IMR-90 (cell line): ENCODE results near the gene IDH3G. TPM values are rescaled to one million over a fixed set of nuclear protein-coding genes. Genes with fewer than 3 reads are reported as not detected.

Experiments
- ATAC-seq: fragments of 200-7000 bp; cut with Tn5 transposase; 2 replicates; pipeline ENCODE4 v1.9.1; 2020; ENCODE audit warnings: low read depth, mild to moderate bottlenecking, moderate library complexity
- BruUV-seq: library from RNA; stranded (reverse); fragments of 400-500 nt; replicated peaks from 2 replicates; lab custom pipeline; 2021; lab: Mats Ljungman, UMichigan
- CTCF ChIA-PET: fragments of 300-600 bp; formaldehyde crosslinking; extraction: SDS; loops from one replicate; lab custom pipeline; 2021; ENCODE audit warnings: antibody characterized with exemption; lab: Yijun Ruan, JAX
- POLR2A ChIA-PET: fragments of 300-600 bp; sonication (Branson Sonifier 250); formaldehyde crosslinking; loops from one replicate; lab custom pipeline; 2022; ENCODE audit warnings: antibody characterized with exemption; ENCODE audit not compliant: unreplicated experiment; lab: Charles Lee
- DNase-seq: peaks from one replicate; pipeline ENCODE4 v3.0.0; 2013
- H2AFZ ChIP-seq: replicated peaks from 2 replicates; pipeline ENCODE3; 2013; ENCODE audit warnings: low read length, mild to moderate bottlenecking; ENCODE audit not compliant: poor library complexity
- H2AK5ac ChIP-seq: 2 replicates; pipeline ENCODE4 v1.6.1; 2013; ENCODE audit warnings: low read depth, low read length, inconsistent platforms
- H2AK9ac ChIP-seq: replicated peaks from 2 replicates; pipeline ENCODE3; 2013; ENCODE audit warnings: mild to moderate bottlenecking, low read depth, low read length, moderate library complexity; ENCODE audit not compliant: poor library complexity
- H2BK120ac ChIP-seq: 2 replicates; pipeline ENCODE4 v1.6.1; 2013; ENCODE audit warnings: low read depth, low read length, inconsistent platforms
- H2BK15ac ChIP-seq: 3 replicates; pipeline ENCODE4 v1.6.1; 2013; ENCODE audit warnings: low read depth, low read length, inconsistent platforms
- H2BK20ac ChIP-seq: 2 replicates; pipeline ENCODE4 v1.6.1; 2013; ENCODE audit warnings: low read depth, mild to moderate bottlenecking, inconsistent platforms, low read length, moderate library complexity
- H2BK5ac ChIP-seq: 2 replicates; pipeline ENCODE4 v1.6.1; 2013; ENCODE audit warnings: mild to moderate bottlenecking, low read depth, low read length, inconsistent platforms; ENCODE audit not compliant: poor library complexity, severe bottlenecking
- H3K14ac ChIP-seq: replicated peaks from 2 replicates; pipeline ENCODE4 v1.6.1; 2013; ENCODE audit warnings: low read depth, low read length, inconsistent platforms
- H3K18ac ChIP-seq: 2 replicates; pipeline ENCODE4 v1.6.1; 2013; ENCODE audit warnings: low read depth, low read length, control low read depth
- H3K23ac ChIP-seq: 2 replicates; pipeline ENCODE4 v1.6.1; 2013; ENCODE audit warnings: low read depth, low read length, inconsistent platforms
- H3K27ac ChIP-seq: 2 replicates; pipeline ENCODE4 v1.5.1; 2013; ENCODE audit warnings: mild to moderate bottlenecking, control low read depth, low read length; ENCODE audit not compliant: insufficient read depth
- H3K27me3 ChIP-seq: 2 replicates; pipeline ENCODE4 v1.6.1; 2013; ENCODE audit warnings: low read length; ENCODE audit not compliant: control insufficient read depth, insufficient read depth
- H3K36me3 ChIP-seq: 2 replicates; pipeline ENCODE4 v1.6.1; 2013; ENCODE audit warnings: low read length, mixed read lengths; ENCODE audit not compliant: control insufficient read depth, insufficient read depth
- H3K4ac ChIP-seq: 2 replicates; pipeline ENCODE4 v1.6.1; 2013; ENCODE audit warnings: low read depth, low read length, inconsistent platforms
- H3K4me1 ChIP-seq: 2 replicates; pipeline ENCODE4 v1.6.1; 2013; ENCODE audit warnings: low read length, mixed read lengths; ENCODE audit not compliant: control insufficient read depth, insufficient read depth
- H3K4me2 ChIP-seq: 2 replicates; pipeline ENCODE4 v1.6.1; 2013; ENCODE audit warnings: low read depth, mild to moderate bottlenecking, control low read depth, low read length, moderate library complexity
- H3K4me3 ChIP-seq: 2 replicates; pipeline ENCODE4 v1.5.1; 2013; ENCODE audit warnings: low read depth, mild to moderate bottlenecking, control low read depth, low read length, moderate library complexity; ENCODE audit not compliant: insufficient read depth
- H3K56ac ChIP-seq: 2 replicates; pipeline ENCODE4 v1.6.1; 2013; ENCODE audit warnings: low read length, inconsistent platforms; ENCODE audit not compliant: insufficient read depth; ENCODE audit errors: extremely low read depth
- H3K79me1 ChIP-seq, 2 experiments: 2 replicates each; pipeline ENCODE4 v1.6.1; 2013; ENCODE audit warnings: low read length in 2 of 2, inconsistent platforms in 1 of 2, low read depth in 1 of 2
- H3K9ac ChIP-seq: 2 replicates; pipeline ENCODE4 v1.6.1; 2013; ENCODE audit warnings: low read depth, low read length, control low read depth
- H3K9me1 ChIP-seq: 2 replicates; pipeline ENCODE4 v1.6.1; 2013; ENCODE audit warnings: low read length, inconsistent platforms; ENCODE audit not compliant: insufficient read depth
- H3K9me3 ChIP-seq: 2 replicates; pipeline ENCODE4 v1.6.1; 2013; ENCODE audit warnings: low read length; ENCODE audit not compliant: control insufficient read depth, insufficient read depth
- H4K20me1 ChIP-seq: 2 replicates; pipeline ENCODE4 v1.6.1; 2013; ENCODE audit warnings: low read length, inconsistent platforms; ENCODE audit not compliant: insufficient read depth
- H4K5ac ChIP-seq: 2 replicates; pipeline ENCODE4 v1.6.1; 2013; ENCODE audit warnings: mild to moderate bottlenecking, low read depth, low read length, control low read depth
- H4K8ac ChIP-seq, 2 experiments: 2 replicates each; pipeline ENCODE4 v1.6.1; 2013; ENCODE audit warnings: low read depth in 2 of 2, low read length in 2 of 2, control low read depth in 1 of 2, inconsistent platforms in 1 of 2
- H4K91ac ChIP-seq: 2 replicates; pipeline ENCODE4 v1.6.1; 2013; ENCODE audit warnings: low read depth, low read length, inconsistent platforms; ENCODE audit not compliant: insufficient read depth
- ELK1 ChIP-seq: fragments of 150-350 bp; IDR thresholded peaks from 2 replicates; pipeline ENCODE4 v1.6.1; 2016; ENCODE audit warnings: low read depth, mild to moderate bottlenecking, low read length, moderate library complexity, borderline replicate concordance
- MXI1 ChIP-seq: IDR thresholded peaks from 2 replicates; pipeline ENCODE4 v1.6.1; 2012; ENCODE audit warnings: low read depth, mild to moderate bottlenecking, low read length, moderate library complexity, borderline replicate concordance
- NFE2L2 ChIP-seq: fragments of 150-350 bp; IDR thresholded peaks from 2 replicates; pipeline ENCODE4 v1.6.1; 2016; ENCODE audit warnings: low read depth, mild to moderate bottlenecking, low read length
- POLR2A ChIP-seq: IDR thresholded peaks from 2 replicates; pipeline ENCODE4 v1.6.1; 2012; ENCODE audit warnings: mild to moderate bottlenecking, low read depth, low read length
- USF2 ChIP-seq: fragments of 150-350 bp; IDR thresholded peaks from 2 replicates; pipeline ENCODE4 v1.6.1; 2017; ENCODE audit warnings: mild to moderate bottlenecking, antibody characterized with exemption, low read length, low read depth
- WGBS, 2 experiments: methylation state at CpG; one replicate each; pipeline versions ENCODE4 v1.1.5 to v1.1.7; 2013; ENCODE audit warnings: missing lambda C conversion rate in 2 of 2; ENCODE audit not compliant: insufficient read length in 1 of 2; ENCODE audit errors: extremely low coverage in 2 of 2; 5-methylcytosine and 5-hydroxymethylcytosine counted together
- dilution Hi-C: fragments of 300-500 bp; cut with HindIII; formaldehyde crosslinking; loops from one replicate; pipeline ENCODE4 v1.14.3; 2018; ENCODE audit warnings: low sequenced_read_pairs; ENCODE audit not compliant: unreplicated experiment
- in situ Hi-C: fragments of 300-500 bp; cut with MboI; formaldehyde crosslinking; loops from 3 replicates; pipeline ENCODE4 v1.14.3; 2019; ENCODE audit warnings: low sequenced_read_pairs, inconsistent platforms, mixed read lengths
- intact Hi-C: fragments of 100-400 bp; cut with micrococcal nuclease; formaldehyde crosslinking; loops from 2 replicates; pipeline ENCODE4 v1.10.0; 2022
- polyA plus RNA-seq, 3 experiments: library from polyadenylated mRNA; depleted of rRNA; stranded (reverse); fragments of >200 nt; gene quantifications; 2 replicates each; pipeline ENCODE4 v1.2.3, GENCODE V29; 2012; ENCODE audit warnings: low replicate concordance in 1 of 3
- total RNA-seq: library from RNA; depleted of rRNA; stranded (reverse); fragments of >200 nt; gene quantifications from 2 replicates; pipeline ENCODE4 v1.2.3, GENCODE V29; 2012

The IDH3G gene
- total and polyA plus RNA-seq, 2 of the 4 experiments (the other 2 are of a cell fraction) = 79.4 to 85.7 TPM

GRCh38 chrX:153783378-153784013 is 10.7 kb downstream of the IDH3G start:
- dilution Hi-C loops (no loop called here), in situ Hi-C loops (no loop called here), intact Hi-C loops (no loop called here)
- BruUV-seq = no TSS peak
- DNase-seq (no peak), ATAC-seq (no peak)
- Histone ChIP-seq H3K18ac (no peak overlapping the region), H3K9me3 (no peaks in the 10 kb centered on the region; the same call in 1 of the 2 replicates), H3K9ac (no peak overlapping the region), H4K91ac (no peak overlapping the region), H2AK5ac (no peak overlapping the region), H3K23ac (no peak overlapping the region), H2BK20ac (no peak overlapping the region), H3K27ac (no peak overlapping the region), H2BK5ac (no peak overlapping the region), H3K36me3 (peaks cover 14% of the 10 kb centered on the region; the same call in 1 of the 2 replicates), H3K79me1 (no peaks in the 10 kb centered on the region), H2AK9ac (no peak overlapping the region), H2BK15ac (no peak overlapping the region), H4K8ac (no peak overlapping the region), H4K20me1 (no peaks in the 10 kb centered on the region), H4K5ac (no peak overlapping the region), H3K4me2 (no peak overlapping the region), H3K4ac (no peak overlapping the region), H3K14ac (no peak overlapping the region), H3K56ac (no peak overlapping the region), H3K27me3 (no peaks in the 10 kb centered on the region), H2BK120ac (no peak overlapping the region), H2AFZ (no peak overlapping the region), H3K9me1 (no peaks in the 10 kb centered on the region), H3K4me3 (no peak overlapping the region), H3K4me1 (no peaks in the 10 kb centered on the region)
- POLR2A ChIA-PET = no interaction called here
- WGBS, 2 experiments = 69% methylated on average over 7 of the region's 24 CpGs; no CpG with 5 or more reads in 1 of the 2 experiments
- TF ChIP-seq ELK1 = no peak
- no peak for TF ChIP-seq MXI1
- no peak for TF ChIP-seq USF2
- no peak for TF ChIP-seq NFE2L2
- TF ChIP-seq POLR2A = no peak
- CTCF ChIA-PET = no interaction called here
